GM12891 (cell line): ENCODE measurements around the gene VENTX.

Source experiments
- POLR2A ChIP-seq: IDR thresholded peaks from 2 replicates; pipeline ENCODE4 v1.6.1; 2011; ENCODE audit warnings: low read depth, low read length, control low read depth
- SPI1 ChIP-seq: IDR thresholded peaks from 2 replicates; pipeline ENCODE4 v1.6.1; 2011; ENCODE audit warnings: low read depth, low read length, control low read depth

DNA sequence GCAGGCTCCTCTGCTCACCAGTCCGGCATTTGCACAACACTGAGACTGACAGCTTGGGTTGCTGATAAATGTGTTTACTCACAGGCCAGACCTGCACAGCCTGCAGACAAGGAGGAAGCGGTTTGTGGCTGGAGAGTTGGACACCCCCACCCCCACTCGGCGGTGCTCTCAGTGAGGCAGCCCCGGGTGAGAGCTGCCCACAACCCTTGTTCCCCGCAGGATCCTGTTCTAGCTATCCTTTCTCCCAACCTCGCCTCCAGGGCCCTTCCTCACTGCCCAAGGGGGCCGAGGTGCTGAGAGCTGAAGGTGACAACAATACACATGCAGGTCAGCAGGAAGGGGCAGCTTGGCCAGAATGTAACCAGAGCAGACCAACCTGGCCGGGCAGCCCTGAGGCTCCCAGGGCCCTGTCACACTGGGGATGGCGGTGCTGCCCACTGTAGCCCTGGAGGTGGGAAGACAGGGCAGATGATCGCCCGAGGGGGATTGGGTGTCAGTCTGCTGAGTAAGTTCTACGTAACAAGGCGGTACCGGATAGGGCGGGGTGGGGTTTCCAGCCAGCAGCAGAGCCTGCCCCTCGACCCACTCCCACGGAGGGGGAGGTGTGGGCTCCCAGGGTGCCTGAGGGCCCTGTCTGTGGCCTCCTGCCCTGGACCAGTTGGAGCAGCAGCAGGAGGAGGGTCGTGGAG, 41.1 kb downstream of the VENTX start:
- TF ChIP-seq POLR2A (no peak), SPI1 (peak; percentile 43; the same call in 1 of the 2 replicates)
